Fibroblast of pulmonary artery (primary cell): ENCODE results near the gene NPM3.
"Not testable (repeated sequence)": the region's sequence is repeated elsewhere in the genome, so short reads cannot be mapped to it uniquely, and the experiment has no call there.

Source experiments
- DNase-seq: peaks from one replicate; pipeline ENCODE4 v3.0.0-alpha.2; 2010; ENCODE audit warnings: low read depth
- H3K4me3 ChIP-seq: replicated peaks from 2 replicates; pipeline ENCODE4 v1.5.1; 2011; ENCODE audit warnings: low read depth, mild to moderate bottlenecking, control low read depth, low read length, moderate library complexity
- CTCF ChIP-seq: IDR thresholded peaks from 2 replicates; pipeline ENCODE4 v1.5.1; 2011; ENCODE audit warnings: mild to moderate bottlenecking, control low read depth, low read length, inconsistent platforms; ENCODE audit errors: missing control alignments

NPM3 gene

GRCh38 chr10:101803511-101803910, 20.3 kb upstream of the NPM3 start:
- H3K4me3 ChIP-seq, result no peak overlapping the region
- DNase-seq, result no peak
- no peak for TF ChIP-seq CTCF

- DNase-seq, result no peak
- TF ChIP-seq CTCF, result no peak
- H3K4me3 ChIP-seq, result no peak overlapping the region
These were observed 14.3 kb upstream of the NPM3 start for GRCh38 chr10:101797403-101798059.

DNA sequence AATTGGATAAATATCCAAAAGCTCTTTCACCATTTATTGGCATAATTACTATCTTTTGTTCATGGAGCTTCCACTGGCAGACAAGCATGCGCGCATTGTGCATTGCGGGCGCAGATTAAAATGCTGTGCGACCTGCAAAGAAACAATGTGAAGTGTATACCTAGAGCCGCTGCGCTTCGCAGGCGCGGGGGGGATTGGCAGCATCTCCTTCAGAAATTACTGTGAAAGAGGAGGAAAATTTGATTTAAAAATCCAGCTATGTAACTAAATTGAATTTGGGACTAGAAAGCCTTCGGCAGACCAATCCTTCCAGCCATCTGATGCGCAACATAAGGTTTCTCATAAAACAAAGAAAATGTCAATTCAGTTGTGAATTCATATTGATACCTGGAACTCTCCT, 10.3 kb upstream of the NPM3 start:
- no peak for TF ChIP-seq CTCF
- H3K4me3 ChIP-seq, result no peak overlapping the region
- DNase-seq, result no peak

GRCh38 chr10:101789686-101790085, 6.4 kb upstream of the NPM3 start:
- no peak overlapping the region for H3K4me3 ChIP-seq
- TF ChIP-seq CTCF, result no peak
- DNase-seq, result no peak

DNA sequence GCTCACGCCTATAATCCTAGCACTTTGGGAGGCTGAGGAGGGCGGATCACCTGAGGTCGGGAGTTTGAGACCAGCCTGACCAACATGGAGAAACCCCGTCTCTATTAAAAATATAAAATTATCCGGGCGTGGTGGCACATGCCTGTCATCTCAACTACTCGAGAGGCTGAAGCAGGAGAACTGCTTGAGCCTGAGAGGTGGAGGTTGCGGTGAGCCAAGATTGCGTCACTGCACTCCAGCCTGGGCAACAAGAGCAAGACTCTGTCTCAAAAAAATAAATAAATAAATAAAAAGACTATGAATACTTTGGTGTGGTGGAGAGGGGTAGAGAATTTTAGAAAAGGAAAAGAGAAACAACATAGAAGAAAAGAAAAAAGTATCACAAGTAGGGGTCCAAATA, 6.0 kb upstream of the NPM3 start:
- not testable (repeated sequence) for H3K4me3 ChIP-seq, DNase-seq

- H3K4me3 ChIP-seq, result no peak overlapping the region
- TF ChIP-seq CTCF, result no peak
- DNase-seq, result no peak
These were observed 2.6 kb upstream of the NPM3 start for GRCh38 chr10:101785801-101786200.

DNA sequence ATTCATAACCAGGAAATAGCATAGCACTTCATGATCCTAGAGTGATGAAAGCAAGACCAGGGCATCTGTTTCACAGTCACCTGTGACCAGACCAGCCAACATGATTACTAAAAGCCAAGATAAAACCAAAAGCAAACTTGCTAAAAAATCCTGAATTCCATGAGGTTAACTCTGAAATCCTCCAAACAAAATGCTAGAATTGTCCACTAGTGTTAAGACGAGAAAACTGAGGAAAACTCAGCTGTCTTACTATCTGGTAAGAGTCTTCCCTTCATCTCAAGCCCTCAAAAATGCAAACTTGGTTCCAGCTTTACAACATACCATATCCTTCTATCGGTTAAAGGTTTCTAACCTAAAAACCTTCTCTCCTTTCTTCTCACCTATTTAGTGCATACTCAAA, 1.3 kb upstream of the NPM3 start:
- TF ChIP-seq CTCF, result no peak
- no peak for DNase-seq
- no peak overlapping the region for H3K4me3 ChIP-seq
